ENCODE measurements around the gene ZNF581. TPM values are rescaled to one million over a fixed set of nuclear protein-coding genes. Genes with fewer than 3 reads are reported as not detected.

The ZNF581 gene
- total and polyA plus RNA-seq, 7 donors = 10.2 to 18.6 (median 14.5) TPM

- WGBS, 3 donors = 83 to 87% (median 85%) methylated on average over 9 of the region's 9 CpGs
- TF ChIP-seq CTCF (IDR thresholded peaks at IDR 0.05) = no peak
- Histone ChIP-seq H3K27me3 (ENCODE audit: insufficient read depth in 3 of 3, low read length in 2 of 3) (no peaks in the 10 kb centered on the region), H3K4me3 (no peak overlapping the region), H3K36me3 (ENCODE audit: insufficient read depth in 1 of 2, low read depth in 1 of 2) (peaks cover 6 to 87% of the 10 kb centered on the region in 2 donors), H3K27ac (no peak overlapping the region), H3K9me3 (no peaks in the 10 kb centered on the region), H3K4me1 (peaks cover 19% of the 10 kb centered on the region)
- DNase-seq = no peak
- intact Hi-C loops (cut with DNase I) = no loop called here
- ATAC-seq = no peak
Observed at GRCh38 chr19:55681131-55682092, 38.0 kb downstream of the ZNF581 start.

GRCh38 chr19:55683449-55684261 lies 40.2 kb downstream of the ZNF581 start:
- Histone ChIP-seq H3K9me3 (no peaks in the 10 kb centered on the region), H3K36me3 (ENCODE audit: insufficient read depth in 1 of 2, low read depth in 1 of 2) (peaks cover 6 to 83% of the 10 kb centered on the region in 2 donors), H3K27me3 (ENCODE audit: insufficient read depth in 3 of 3, low read length in 2 of 3) (no peaks in the 10 kb centered on the region), H3K4me3 (no peak overlapping the region), H3K4me1 (no peaks in the 10 kb centered on the region), H3K27ac (no peak overlapping the region)
- DNase-seq = peak in 1 of 2 donors; percentile 2
- 90 to 92% (median 90%) methylated on average over 22 of the region's 22 CpGs for WGBS, 3 donors
- no peak for ATAC-seq
- TF ChIP-seq CTCF (IDR thresholded peaks at IDR 0.05) = no peak
- intact Hi-C loops (cut with DNase I) = no loop called here

- peak; percentile 10 to 45 for DNase-seq
- no peak for ATAC-seq
- Histone ChIP-seq H3K36me3 (ENCODE audit: insufficient read depth in 1 of 2, low read depth in 1 of 2) (peaks cover 6 to 83% of the 10 kb centered on the region in 2 donors), H3K4me1 (no peaks in the 10 kb centered on the region), H3K9me3 (no peaks in the 10 kb centered on the region), H3K4me3 (no peak overlapping the region), H3K27me3 (ENCODE audit: insufficient read depth in 3 of 3, low read length in 2 of 3) (no peaks in the 10 kb centered on the region), H3K27ac (no peak overlapping the region)
- WGBS, 3 donors = 91 to 94% (median 93%) methylated on average over 60 of the region's 60 CpGs
- intact Hi-C loops (cut with DNase I) = no loop called here
- TF ChIP-seq CTCF (IDR thresholded peaks at IDR 0.05) = no peak
Observed at GRCh38 chr19:55684946-55685681, 41.7 kb downstream of the ZNF581 start.

GRCh38 chr19:55685776-55686175 lies 42.3 kb downstream of the ZNF581 start:
- H3K4me3 ChIP-seq = no peak overlapping the region
- H3K27me3 ChIP-seq (ENCODE audit: insufficient read depth in 3 of 3, low read length in 2 of 3) = no peaks in the 10 kb centered on the region
- no peak overlapping the region for H3K27ac ChIP-seq
- intact Hi-C loops (cut with DNase I) = no loop called here
- 89 to 93% (median 92%) methylated on average over 6 of the region's 6 CpGs for WGBS, 3 donors
- DNase-seq (peak in 1 of 2 donors; percentile 23), ATAC-seq (no peak)
- H3K4me1 ChIP-seq = no peaks in the 10 kb centered on the region
- H3K36me3 ChIP-seq (ENCODE audit: insufficient read depth in 1 of 2, low read depth in 1 of 2) = peaks cover 5 to 83% of the 10 kb centered on the region in 2 donors
- no peak for TF ChIP-seq CTCF (IDR thresholded peaks at IDR 0.05)
- H3K9me3 ChIP-seq = no peaks in the 10 kb centered on the region
